Liver (tissue), 9 donors: ENCODE results near the gene KLK15. TPM values are rescaled to one million over a fixed set of nuclear protein-coding genes. Genes with fewer than 3 reads are reported as not detected.

Source experiments
- DNase-seq: peaks from one replicate; pipeline ENCODE4 v3.0.0-alpha.2; 2017; ENCODE audit warnings: low spot score
- H3K27ac ChIP-seq, 2 donors: one replicate each; pipeline ENCODE4 v1.7.0; 2013; ENCODE audit warnings: inconsistent platforms in 2 of 2, low read length in 2 of 2, control low read depth in 1 of 2, low read depth in 1 of 2, mild to moderate bottlenecking in 1 of 2
- H3K27me3 ChIP-seq, 4 donors: one replicate each; pipeline versions ENCODE4 v1.6.1 to v1.7.0; 2013; ENCODE audit warnings: low read length in 3 of 4, inconsistent platforms in 1 of 4, mild to moderate bottlenecking in 1 of 4, moderate library complexity in 1 of 4; ENCODE audit not compliant: control insufficient read depth in 4 of 4, insufficient read depth in 4 of 4
- H3K36me3 ChIP-seq, 4 donors: one replicate each; pipeline versions ENCODE4 v1.6.1 to v1.7.0; 2013; ENCODE audit warnings: low read length in 3 of 4, mild to moderate bottlenecking in 3 of 4, low read depth in 1 of 4, moderate library complexity in 1 of 4; ENCODE audit not compliant: control insufficient read depth in 4 of 4, insufficient read depth in 3 of 4
- H3K4me1 ChIP-seq, 4 donors: one replicate each; pipeline versions ENCODE4 v1.6.1 to v1.7.0; 2013; ENCODE audit warnings: low read length in 3 of 4, mild to moderate bottlenecking in 3 of 4, moderate library complexity in 1 of 4; ENCODE audit not compliant: control insufficient read depth in 4 of 4, insufficient read depth in 4 of 4
- H3K4me3 ChIP-seq, 3 donors: one replicate each; pipeline versions ENCODE4 v1.6.1 to v1.7.0; 2013; ENCODE audit warnings: low read length in 3 of 3, control low read depth in 1 of 3, low read depth in 1 of 3, mild to moderate bottlenecking in 1 of 3
- H3K9ac ChIP-seq, 2 donors: one replicate each; pipeline ENCODE4 v1.7.0; 2013; ENCODE audit warnings: low read length in 2 of 2, mild to moderate bottlenecking in 2 of 2, moderate library complexity in 2 of 2, control low read depth in 1 of 2, low read depth in 1 of 2
- H3K9me3 ChIP-seq, 4 donors: one replicate each; pipeline versions ENCODE4 v1.6.1 to v1.7.0; 2013; ENCODE audit warnings: low read length in 3 of 4; ENCODE audit not compliant: control insufficient read depth in 4 of 4
- ATF3 ChIP-seq: IDR thresholded peaks from 2 replicates; pipeline ENCODE4 v1.6.1; 2016; ENCODE audit warnings: antibody characterized with exemption
- CTCF ChIP-seq: fragments of 150-350 bp; IDR thresholded peaks from 2 replicates; pipeline ENCODE4 v1.5.1; 2017; ENCODE audit warnings: improper control_type of control experiment, low read depth, low read length; ENCODE audit not compliant: missing input control
- EGR1 ChIP-seq, 2 donors: IDR thresholded peaks; 2 replicates each; pipeline ENCODE4 v1.6.1; 2016 to 2018; ENCODE audit warnings: antibody characterized with exemption in 2 of 2, low read depth in 2 of 2
- FOXA1 ChIP-seq: IDR thresholded peaks from 2 replicates; pipeline ENCODE4 v1.6.1; 2016; ENCODE audit warnings: antibody characterized with exemption
- FOXA2 ChIP-seq: IDR thresholded peaks from 2 replicates; pipeline ENCODE4 v1.6.1; 2016; ENCODE audit warnings: antibody characterized with exemption
- GABPA ChIP-seq, 2 donors: IDR thresholded peaks in 1 of 2; conservative IDR thresholded peaks in 1 of 2; 2 replicates each; pipeline ENCODE4 v1.6.1; 2016; ENCODE audit warnings: antibody characterized with exemption in 2 of 2, mild to moderate bottlenecking in 1 of 2, moderate library complexity in 1 of 2
- HNF4A ChIP-seq, 2 donors: conservative IDR thresholded peaks; 2 replicates each; pipeline ENCODE4 v1.6.1; 2016; ENCODE audit warnings: antibody characterized with exemption in 2 of 2, mild to moderate bottlenecking in 2 of 2
- HNF4G ChIP-seq: IDR thresholded peaks from 2 replicates; pipeline ENCODE4 v1.6.1; 2016; ENCODE audit warnings: antibody characterized with exemption
- JUND ChIP-seq, 2 donors: IDR thresholded peaks; 2 replicates each; pipeline ENCODE4 v1.6.1; 2016; ENCODE audit warnings: antibody characterized with exemption in 2 of 2
- MAX ChIP-seq: IDR thresholded peaks from 2 replicates; pipeline ENCODE4 v1.6.1; 2016; ENCODE audit warnings: antibody characterized with exemption
- RAD21 ChIP-seq, 2 donors: IDR thresholded peaks; 2 replicates each; pipeline ENCODE4 v1.6.1; 2016; ENCODE audit warnings: antibody characterized with exemption in 2 of 2, mild to moderate bottlenecking in 2 of 2
- RXRA ChIP-seq, 2 donors: IDR thresholded peaks; 2 replicates each; pipeline ENCODE4 v1.6.1; 2017 to 2018; ENCODE audit warnings: antibody characterized with exemption in 2 of 2, mild to moderate bottlenecking in 1 of 2
- SP1 ChIP-seq: IDR thresholded peaks from 2 replicates; pipeline ENCODE4 v1.6.1; 2018; ENCODE audit warnings: antibody characterized with exemption, mild to moderate bottlenecking
- TAF1 ChIP-seq: conservative IDR thresholded peaks from 2 replicates; pipeline ENCODE4 v1.6.1; 2016; ENCODE audit warnings: antibody characterized with exemption, mild to moderate bottlenecking
- WGBS: extraction: QIAGEN DNeasy Blood & Tissue Kit; methylation state at CpG from one replicate; pipeline ENCODE4 v1.1.7; 2013; 5-methylcytosine and 5-hydroxymethylcytosine counted together
- polyA plus RNA-seq, 2 donors: library from polyadenylated mRNA; stranded (reverse) in 1 of 2; unstranded in 1 of 2; fragments of 200-250 nt in 1 of 2; fragments of >200 nt in 1 of 2; fragmentation: Nextera tagmentation in 1 of 2; extraction: Ambion mirVana in 1 of 2; gene quantifications; one replicate each; pipeline versions ENCODE4 v1.2.1 to v1.2.3, GENCODE V29; 2013 to 2015
- total RNA-seq, 2 donors: library from RNA; depleted of rRNA; stranded (reverse); fragments of >200 nt; gene quantifications; one replicate each; pipeline ENCODE4 v1.2.3, GENCODE V29; 2014
- TF ChIP-seq, protein P1 (sequence below): IDR thresholded peaks from 2 replicates; pipeline ENCODE4 v1.6.1; 2016; ENCODE audit warnings: antibody characterized with exemption
- TF ChIP-seq, protein P2 (sequence below): IDR thresholded peaks from 2 replicates; pipeline ENCODE4 v1.6.1; 2016; ENCODE audit warnings: antibody characterized with exemption, mild to moderate bottlenecking
- donor health status: healthy.
- donor health status: healthy.
- donor health status: healthy.
- donor health status: healthy.
- donor health status: healthy.

KLK15 gene
- total and polyA plus RNA-seq, 4 donors = not detected

DNA sequence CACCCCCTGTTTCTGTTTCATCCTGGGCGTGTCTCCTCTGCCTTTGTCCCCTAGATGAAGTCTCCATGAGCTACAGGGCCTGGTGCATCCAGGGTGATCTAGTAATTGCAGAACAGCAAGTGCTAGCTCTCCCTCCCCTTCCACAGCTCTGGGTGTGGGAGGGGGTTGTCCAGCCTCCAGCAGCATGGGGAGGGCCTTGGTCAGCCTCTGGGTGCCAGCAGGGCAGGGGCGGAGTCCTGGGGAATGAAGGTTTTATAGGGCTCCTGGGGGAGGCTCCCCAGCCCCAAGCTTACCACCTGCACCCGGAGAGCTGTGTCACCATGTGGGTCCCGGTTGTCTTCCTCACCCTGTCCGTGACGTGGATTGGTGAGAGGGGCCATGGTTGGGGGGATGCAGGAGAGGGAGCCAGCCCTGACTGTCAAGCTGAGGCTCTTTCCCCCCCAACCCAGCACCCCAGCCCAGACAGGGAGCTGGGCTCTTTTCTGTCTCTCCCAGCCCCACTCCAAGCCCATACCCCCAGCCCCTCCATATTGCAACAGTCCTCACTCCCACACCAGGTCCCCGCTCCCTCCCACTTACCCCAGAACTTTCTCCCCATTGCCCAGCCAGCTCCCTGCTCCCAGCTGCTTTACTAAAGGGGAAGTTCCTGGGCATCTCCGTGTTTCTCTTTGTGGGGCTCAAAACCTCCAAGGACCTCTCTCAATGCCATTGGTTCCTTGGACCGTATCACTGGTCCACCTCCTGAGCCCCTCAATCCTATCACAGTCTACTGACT is 21.4 kb upstream of the KLK15 start, which contains the start of gene KLK3:
KLK3 (plus strand) TSS at position 280 of the 775 bp plus-strand sequence; CDS start at position 321, 41 bp downstream.
- H3K36me3 ChIP-seq = no peaks in the 10 kb centered on the region
- H3K9me3 ChIP-seq = no peaks in the 10 kb centered on the region
- no peak within 1 kb of the TSS for H3K4me3 ChIP-seq
- TF ChIP-seq JUND (IDR thresholded peaks at IDR 0.05) (no peak), MAX (no peak), SP1 (no peak), FOXA1 (no peak), GABPA (IDR thresholded peaks at IDR 0.05 in 1 of 2, conservative IDR thresholded peaks at IDR 0.05 in 1 of 2) (no peak), EGR1 (IDR thresholded peaks at IDR 0.05; ENCODE audit: low read depth in 2 of 2) (no peak), FOXA2 (no peak), ATF3 (no peak), TAF1 (no peak), CTCF (no peak), RXRA (IDR thresholded peaks at IDR 0.05) (no peak), HNF4A (conservative IDR thresholded peaks at IDR 0.05) (no peak), HNF4G (no peak), RAD21 (IDR thresholded peaks at IDR 0.05) (no peak)
- TF ChIP-seq, protein P1, sequence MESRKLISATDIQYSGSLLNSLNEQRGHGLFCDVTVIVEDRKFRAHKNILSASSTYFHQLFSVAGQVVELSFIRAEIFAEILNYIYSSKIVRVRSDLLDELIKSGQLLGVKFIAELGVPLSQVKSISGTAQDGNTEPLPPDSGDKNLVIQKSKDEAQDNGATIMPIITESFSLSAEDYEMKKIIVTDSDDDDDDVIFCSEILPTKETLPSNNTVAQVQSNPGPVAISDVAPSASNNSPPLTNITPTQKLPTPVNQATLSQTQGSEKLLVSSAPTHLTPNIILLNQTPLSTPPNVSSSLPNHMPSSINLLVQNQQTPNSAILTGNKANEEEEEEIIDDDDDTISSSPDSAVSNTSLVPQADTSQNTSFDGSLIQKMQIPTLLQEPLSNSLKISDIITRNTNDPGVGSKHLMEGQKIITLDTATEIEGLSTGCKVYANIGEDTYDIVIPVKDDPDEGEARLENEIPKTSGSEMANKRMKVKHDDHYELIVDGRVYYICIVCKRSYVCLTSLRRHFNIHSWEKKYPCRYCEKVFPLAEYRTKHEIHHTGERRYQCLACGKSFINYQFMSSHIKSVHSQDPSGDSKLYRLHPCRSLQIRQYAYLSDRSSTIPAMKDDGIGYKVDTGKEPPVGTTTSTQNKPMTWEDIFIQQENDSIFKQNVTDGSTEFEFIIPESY = no peak
- TF ChIP-seq, protein P2, sequence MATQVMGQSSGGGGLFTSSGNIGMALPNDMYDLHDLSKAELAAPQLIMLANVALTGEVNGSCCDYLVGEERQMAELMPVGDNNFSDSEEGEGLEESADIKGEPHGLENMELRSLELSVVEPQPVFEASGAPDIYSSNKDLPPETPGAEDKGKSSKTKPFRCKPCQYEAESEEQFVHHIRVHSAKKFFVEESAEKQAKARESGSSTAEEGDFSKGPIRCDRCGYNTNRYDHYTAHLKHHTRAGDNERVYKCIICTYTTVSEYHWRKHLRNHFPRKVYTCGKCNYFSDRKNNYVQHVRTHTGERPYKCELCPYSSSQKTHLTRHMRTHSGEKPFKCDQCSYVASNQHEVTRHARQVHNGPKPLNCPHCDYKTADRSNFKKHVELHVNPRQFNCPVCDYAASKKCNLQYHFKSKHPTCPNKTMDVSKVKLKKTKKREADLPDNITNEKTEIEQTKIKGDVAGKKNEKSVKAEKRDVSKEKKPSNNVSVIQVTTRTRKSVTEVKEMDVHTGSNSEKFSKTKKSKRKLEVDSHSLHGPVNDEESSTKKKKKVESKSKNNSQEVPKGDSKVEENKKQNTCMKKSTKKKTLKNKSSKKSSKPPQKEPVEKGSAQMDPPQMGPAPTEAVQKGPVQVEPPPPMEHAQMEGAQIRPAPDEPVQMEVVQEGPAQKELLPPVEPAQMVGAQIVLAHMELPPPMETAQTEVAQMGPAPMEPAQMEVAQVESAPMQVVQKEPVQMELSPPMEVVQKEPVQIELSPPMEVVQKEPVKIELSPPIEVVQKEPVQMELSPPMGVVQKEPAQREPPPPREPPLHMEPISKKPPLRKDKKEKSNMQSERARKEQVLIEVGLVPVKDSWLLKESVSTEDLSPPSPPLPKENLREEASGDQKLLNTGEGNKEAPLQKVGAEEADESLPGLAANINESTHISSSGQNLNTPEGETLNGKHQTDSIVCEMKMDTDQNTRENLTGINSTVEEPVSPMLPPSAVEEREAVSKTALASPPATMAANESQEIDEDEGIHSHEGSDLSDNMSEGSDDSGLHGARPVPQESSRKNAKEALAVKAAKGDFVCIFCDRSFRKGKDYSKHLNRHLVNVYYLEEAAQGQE = no peak
- H3K27me3 ChIP-seq = peaks cover 0 to 5% (median 2%) of the 10 kb centered on the region in 4 donors
- WGBS = 61% methylated on average over 9 of the region's 9 CpGs
- no peak for DNase-seq
- no peaks in the 10 kb centered on the region for H3K4me1 ChIP-seq
- H3K27ac ChIP-seq = no peak within 1 kb of the TSS
- no peak within 1 kb of the TSS for H3K9ac ChIP-seq
